HCT116 (cell line): Measurements from ENCODE around the gene PILRA. TPM values are rescaled to one million over a fixed set of nuclear protein-coding genes. Genes with fewer than 3 reads are reported as not detected.

Source experiments
- ATAC-seq: fragments of 200-7000 bp; cut with Tn5 transposase; 2 replicates; pipeline ENCODE4 v1.9.1; 2020; ENCODE audit warnings: mild to moderate bottlenecking, moderate library complexity
- BruUV-seq: library from RNA; stranded (reverse); fragments of 400-500 nt; replicated peaks from 2 replicates; lab custom pipeline; 2021; lab: Mats Ljungman, UMichigan
- CTCF ChIA-PET: fragments of 300-600 bp; sonication (Branson Sonifier 250); formaldehyde crosslinking; loops from one replicate; lab custom pipeline; 2021; ENCODE audit warnings: antibody characterized with exemption; lab: Charles Lee
- POLR2A ChIA-PET: fragments of 300-600, 350-600 bp; sonication (Branson Sonifier 250); formaldehyde crosslinking; loops from one replicate; lab custom pipeline; 2021; ENCODE audit warnings: antibody characterized with exemption; lab: Charles Lee
- RAD21 ChIA-PET, 2 experiments: fragments of 300-600 bp; sonication (Branson Sonifier 250); formaldehyde crosslinking; loops; one replicate each; lab custom pipeline; 2023; ENCODE audit warnings: low total read pairs in 2 of 2; ENCODE audit not compliant: uncharacterized antibody in 2 of 2, unreplicated experiment in 2 of 2, low non-redundant PET in 1 of 2; lab: Charles Lee
- DNase-seq: peaks from one replicate; pipeline ENCODE4 v3.0.0-alpha.2; 2010; ENCODE audit warnings: low read depth, low spot score
- H2AFZ ChIP-seq: fragments of 200-600 bp; shearing (Covaris generic), sonication (generic); 2 replicates; pipeline ENCODE4 v1.6.1; 2017; ENCODE audit warnings: low read depth, mixed run types, mixed read lengths, antibody characterized with exemption, low read length; ENCODE audit not compliant: poor library complexity, severe bottlenecking
- H3K27ac ChIP-seq: 2 replicates; pipeline ENCODE4 v1.5.1; 2012; ENCODE audit warnings: low read depth, low read length
- H3K27me3 ChIP-seq: fragments of 200-600 bp; sonication (generic); 2 replicates; pipeline ENCODE4 v1.6.1; 2016; ENCODE audit warnings: mixed run types, low read length, mixed read lengths; ENCODE audit not compliant: insufficient read depth
- H3K36me3 ChIP-seq, 2 experiments: fragments of 200-500 bp in 1 of 2; fragments of 200-600 bp in 1 of 2; sonication (Bioruptor generic) in 1 of 2; sonication (generic) in 1 of 2; 2 replicates each; pipeline versions ENCODE4 v1.5.1 to v1.6.1; 2014 to 2016; ENCODE audit warnings: low read length in 2 of 2, inconsistent platforms in 1 of 2, mixed read lengths in 1 of 2, mixed run types in 1 of 2; ENCODE audit not compliant: insufficient read depth in 2 of 2, control insufficient read depth in 1 of 2
- H3K4me1 ChIP-seq, 2 experiments: fragments of 200-600 bp in 1 of 2; sonication (generic) in 1 of 2; 2 replicates each; pipeline versions ENCODE4 v1.5.1 to v1.6.1; 2012 to 2017; ENCODE audit warnings: low read length in 2 of 2, inconsistent platforms in 1 of 2, mild to moderate bottlenecking in 1 of 2, mixed read lengths in 1 of 2, mixed run types in 1 of 2, moderate library complexity in 1 of 2; ENCODE audit not compliant: insufficient read depth in 2 of 2, control insufficient read depth in 1 of 2
- H3K4me2 ChIP-seq: fragments of 200-600 bp; sonication (generic); 2 replicates; pipeline ENCODE4 v1.6.1; 2017; ENCODE audit warnings: mixed run types, low read length, mixed read lengths
- H3K4me3 ChIP-seq, 2 experiments: fragments of 200-600 bp in 1 of 2; sonication (generic) in 1 of 2; replicated peaks in 1 of 2; 2 replicates each; pipeline ENCODE4 v1.5.1; 2011 to 2016; ENCODE audit warnings: low read length in 2 of 2, control low read depth in 1 of 2, low read depth in 1 of 2, mild to moderate bottlenecking in 1 of 2, mixed read lengths in 1 of 2, mixed run types in 1 of 2
- H3K79me2 ChIP-seq: fragments of 200-600 bp; sonication (generic); 2 replicates; pipeline ENCODE4 v1.6.1; 2017; ENCODE audit warnings: mild to moderate bottlenecking, mixed run types, low read length, moderate library complexity, mixed read lengths; ENCODE audit not compliant: insufficient read depth
- H3K9ac ChIP-seq: fragments of 200-600 bp; sonication (generic); 2 replicates; pipeline ENCODE4 v1.6.1; 2016; ENCODE audit warnings: low read length, mixed read lengths
- H3K9me2 ChIP-seq: fragments of 200-600 bp; sonication (generic), shearing (Covaris generic); 2 replicates; pipeline ENCODE4 v1.6.1; 2017; ENCODE audit warnings: mixed run types, mild to moderate bottlenecking, moderate library complexity; ENCODE audit not compliant: insufficient read depth
- H3K9me3 ChIP-seq, 2 experiments: fragments of 200-500 bp in 1 of 2; fragments of 200-600 bp in 1 of 2; sonication (Bioruptor generic) in 1 of 2; sonication (generic) in 1 of 2; 2 replicates each; pipeline ENCODE4 v1.6.1; 2014 to 2017; ENCODE audit warnings: low read length in 2 of 2, mixed read lengths in 2 of 2, inconsistent platforms in 1 of 2, low read depth in 1 of 2, mild to moderate bottlenecking in 1 of 2, mixed run types in 1 of 2, moderate library complexity in 1 of 2; ENCODE audit not compliant: control insufficient read depth in 1 of 2, insufficient read depth in 1 of 2
- H4K20me1 ChIP-seq: fragments of 200-600 bp; sonication (generic), shearing (Covaris generic); 2 replicates; pipeline ENCODE4 v1.6.1; 2017; ENCODE audit warnings: mixed run types, mild to moderate bottlenecking, moderate library complexity; ENCODE audit not compliant: insufficient read depth
- ATF3 ChIP-seq: IDR thresholded peaks from 2 replicates; pipeline ENCODE4 v1.6.1; 2012
- ELF1 ChIP-seq: IDR thresholded peaks from 2 replicates; pipeline ENCODE4 v1.6.1; 2012; ENCODE audit warnings: low read depth, borderline replicate concordance
- EZH2 ChIP-seq: fragments of 200-600 bp; sonication (generic); IDR thresholded peaks from 2 replicates; pipeline ENCODE4 v1.6.1; 2017; ENCODE audit warnings: antibody characterized with exemption, mixed run types
- POLR2A ChIP-seq: IDR thresholded peaks from 2 replicates; pipeline ENCODE4 v1.7.0; 2011; ENCODE audit warnings: borderline replicate concordance; ENCODE audit not compliant: insufficient read depth, insufficient read length; ENCODE audit errors: extremely low read depth
- RAD21 ChIP-seq: IDR thresholded peaks from 2 replicates; pipeline ENCODE4 v1.6.1; 2012; ENCODE audit warnings: low read depth, mild to moderate bottlenecking
- REST ChIP-seq: IDR thresholded peaks from 2 replicates; pipeline ENCODE4 v1.6.1; 2012; ENCODE audit warnings: low read depth
- YY1 ChIP-seq: IDR thresholded peaks from 2 replicates; pipeline ENCODE4 v1.6.1; 2011; ENCODE audit warnings: low read length, low read depth, moderate library complexity, mild to moderate bottlenecking; ENCODE audit not compliant: insufficient replicate concordance; ENCODE audit errors: extremely low read depth
- intact Hi-C: fragments of 100-400 bp; cut with micrococcal nuclease; formaldehyde crosslinking; loops from 2 replicates; pipeline ENCODE4 v1.10.0; 2022
- total RNA-seq: library from RNA; stranded (reverse); gene quantifications from one replicate; pipeline ENCODE4 v1.2.1, GENCODE V29; 2021; ENCODE audit not compliant: unreplicated experiment

PILRA gene
- total RNA-seq, 1 experiment from 2014 or later = 1.8 TPM

GRCh38 chr7:100400041-100400440 lies 26.8 kb downstream of the PILRA start:
- Histone ChIP-seq H3K27ac (no peak overlapping the region), H3K27me3 (no peaks in the 10 kb centered on the region), H3K4me2 (no peak overlapping the region), H3K9me3 (no peaks in the 10 kb centered on the region), H3K9me2 (no peaks in the 10 kb centered on the region), H3K9ac (no peak overlapping the region), H2AFZ (no peak overlapping the region), H3K36me3 (no peaks in the 10 kb centered on the region), H3K4me1 (no peaks in the 10 kb centered on the region), H3K79me2 (no peaks in the 10 kb centered on the region), H3K4me3 (no peak overlapping the region), H4K20me1 (no peaks in the 10 kb centered on the region)
- POLR2A ChIA-PET = no interaction called here
- DNase-seq (no peak), ATAC-seq (no peak)
- BruUV-seq = no TSS peak
- intact Hi-C loops = loop anchor here (10.0 kb wide), 1 partner anchor 205 kb away; no protein-coding TSS in a partner anchor
- CTCF ChIA-PET = no interaction called here
- TF ChIP-seq EZH2 (no peak), REST (no peak), RAD21 (no peak), ELF1 (no peak), YY1 (no peak), ATF3 (no peak), POLR2A (no peak)
- RAD21 ChIA-PET = no interaction called here
